22Rv1 (cell line): ENCODE results near the gene NUF2.
"Not testable (repeated sequence)": the region's sequence is repeated elsewhere in the genome, so short reads cannot be mapped to it uniquely, and the experiment has no call there.

Experiments
- H3K27ac ChIP-seq: fragments of 450-650 bp; 2 replicates; pipeline ENCODE4 v1.5.1; 2017
- CTCF ChIP-seq: fragments of 450-650 bp; IDR thresholded peaks from 2 replicates; pipeline ENCODE4 v1.5.1; 2017; ENCODE audit warnings: mild to moderate bottlenecking
- ZFX ChIP-seq: fragments of 450-650 bp; IDR thresholded peaks from 2 replicates; pipeline ENCODE4 v1.6.1; 2017; ENCODE audit warnings: antibody characterized with exemption, borderline replicate concordance

NUF2 gene

DNA sequence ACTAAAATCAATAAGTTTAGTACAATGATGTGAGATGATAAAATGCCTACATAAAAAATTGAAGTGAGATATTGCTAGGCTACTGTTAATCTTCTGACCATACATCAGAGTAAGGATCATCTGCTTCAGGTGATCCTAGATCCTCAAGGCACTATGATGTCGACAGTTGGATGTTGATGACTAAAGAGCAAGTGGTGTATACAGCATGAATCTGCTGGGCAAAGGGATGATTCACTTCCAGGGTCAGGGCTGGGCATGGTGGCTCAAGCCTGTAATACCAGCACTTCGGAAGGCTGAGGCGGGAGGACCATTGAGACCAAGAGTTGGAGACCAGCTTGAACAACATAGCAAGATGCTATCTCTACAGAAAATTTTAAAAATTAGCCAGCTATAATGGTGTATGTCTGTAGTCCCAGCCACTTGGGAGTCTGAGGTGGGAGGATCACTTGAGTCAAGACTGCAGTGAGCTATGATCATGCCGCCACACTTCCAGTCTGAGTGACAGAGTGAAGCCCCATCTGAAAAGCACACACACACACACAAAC, 24.6 kb downstream of the NUF2 start:
- no peak overlapping the region for H3K27ac ChIP-seq
- no peak for TF ChIP-seq ZFX
- no peak for TF ChIP-seq CTCF

- no peak for TF ChIP-seq ZFX
- H3K27ac ChIP-seq, result no peak overlapping the region
Measured at GRCh38 chr1:163347106-163347505, 25.4 kb downstream of the NUF2 start.

DNA sequence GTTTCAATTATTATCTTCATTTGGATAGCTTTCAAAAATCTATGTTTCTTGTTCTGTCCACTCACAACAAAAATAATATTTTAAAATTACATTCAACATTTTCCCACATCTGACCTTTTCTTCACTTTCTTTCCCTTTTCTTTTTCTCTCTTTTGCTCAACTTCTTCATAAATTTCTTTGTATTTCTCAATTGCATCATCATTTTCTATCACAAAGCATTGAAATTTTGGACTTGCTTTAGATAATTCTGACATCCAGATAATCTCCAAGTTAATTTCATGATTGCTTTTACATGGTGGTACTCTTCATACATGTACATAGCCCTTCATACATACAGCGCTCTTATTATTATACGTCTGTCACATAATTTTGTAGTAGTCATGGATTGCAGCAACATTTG, 30.2 kb downstream of the NUF2 start:
- H3K27ac ChIP-seq, result no peak overlapping the region
- no peak for TF ChIP-seq ZFX

DNA sequence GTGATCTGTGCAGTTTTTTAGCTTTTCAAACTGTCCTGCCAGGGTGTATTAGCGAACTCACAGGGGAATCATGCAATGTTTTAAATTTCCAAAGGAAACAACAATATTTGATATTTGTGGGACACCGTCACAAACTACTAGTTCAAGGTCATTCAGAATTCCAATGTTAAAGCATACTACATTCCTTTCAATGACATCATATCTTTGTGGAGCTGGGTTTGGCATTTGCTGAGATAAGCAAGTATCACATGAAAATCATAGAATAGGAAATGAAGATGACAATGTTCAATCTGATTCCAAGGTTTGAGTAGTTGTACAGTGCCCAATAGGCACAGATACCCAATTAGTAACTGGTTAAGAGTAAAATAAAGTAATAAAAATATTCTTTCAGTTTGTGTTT, 35.6 kb downstream of the NUF2 start:
- no peak overlapping the region for H3K27ac ChIP-seq
- TF ChIP-seq CTCF (no peak), ZFX (no peak)

DNA sequence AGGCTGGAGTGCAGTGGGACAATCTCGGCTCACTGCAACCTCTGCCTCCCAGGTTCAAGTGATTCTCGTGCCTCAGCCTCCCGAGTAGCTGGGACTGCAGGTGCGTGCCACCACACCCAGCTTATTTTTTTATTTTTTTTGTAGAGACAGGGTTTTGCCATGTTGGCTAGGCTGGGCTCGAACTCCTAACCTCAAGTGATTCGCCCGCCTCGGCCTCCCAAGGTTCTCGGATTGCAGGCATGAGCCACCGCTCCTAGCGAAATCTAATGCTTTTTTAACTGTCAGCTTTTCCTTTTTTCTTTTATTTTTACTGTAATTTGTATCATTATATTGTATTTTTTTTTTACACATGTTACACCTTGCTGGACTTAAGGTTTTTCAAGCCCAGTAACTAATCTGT, 36.4 kb downstream of the NUF2 start:
- H3K27ac ChIP-seq, result not testable (repeated sequence)

DNA sequence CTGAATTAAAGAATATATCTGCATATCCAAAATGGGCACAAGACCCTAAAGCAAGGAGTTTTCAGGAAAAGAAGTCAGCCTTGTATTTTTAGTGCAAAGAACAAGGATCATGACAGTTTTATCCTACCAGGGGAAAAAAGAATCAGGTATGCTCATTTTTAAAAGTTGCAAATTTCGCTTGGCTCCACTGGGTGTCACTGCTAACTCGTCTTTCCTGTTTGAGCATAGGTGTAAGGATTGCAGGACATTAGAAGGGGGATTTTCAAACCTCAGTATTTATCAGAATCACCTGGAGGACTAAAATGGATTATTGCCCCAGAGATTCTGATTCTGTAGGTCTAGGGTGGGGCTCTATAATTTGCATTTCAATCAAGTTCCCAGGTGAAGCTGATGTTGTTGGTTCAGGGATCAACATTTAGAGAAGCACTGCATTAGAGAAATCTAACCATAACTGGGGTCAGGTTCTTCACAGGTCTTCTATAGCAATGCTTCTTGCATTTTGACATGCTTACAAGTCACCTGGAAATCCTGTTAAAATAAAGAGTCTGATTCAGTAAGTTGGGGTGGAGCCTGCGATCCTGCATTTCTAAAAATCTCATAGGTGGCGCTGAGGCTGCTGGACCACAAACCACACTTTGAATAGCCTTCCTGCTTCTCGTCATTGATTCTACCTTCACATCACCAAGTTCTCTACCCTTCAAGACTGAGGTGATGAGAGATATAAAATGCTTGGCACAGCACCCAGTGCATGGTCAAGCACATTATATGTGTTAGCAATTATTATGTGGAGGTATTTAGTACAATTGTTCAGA, 39.6 kb downstream of the NUF2 start:
- TF ChIP-seq ZFX (no peak), CTCF (peak; percentile 87)
- H3K27ac ChIP-seq, result no peak overlapping the region

- H3K27ac ChIP-seq, result no peak overlapping the region
- TF ChIP-seq ZFX (no peak), CTCF (no peak)
Measured at GRCh38 chr1:163365186-163365585, 43.4 kb downstream of the NUF2 start.

- H3K27ac ChIP-seq, result no peak overlapping the region
- no peak for TF ChIP-seq ZFX
- TF ChIP-seq CTCF, result no peak
Measured at GRCh38 chr1:163366555-163366954, 44.8 kb downstream of the NUF2 start.

GRCh38 chr1:163367721-163368120, 46.0 kb downstream of the NUF2 start:
- H3K27ac ChIP-seq, result no peak overlapping the region
- TF ChIP-seq ZFX (no peak), CTCF (no peak)
